Measurements from ENCODE around the gene CREM. TPM values are rescaled to one million over a fixed set of nuclear protein-coding genes. Genes with fewer than 3 reads are reported as not detected.

The CREM gene
- total RNA-seq, 1 experiment from 2014 or later: 38.8 TPM

- no peak for DNase-seq
- Histone ChIP-seq H3K27me3 (ENCODE audit: low read length) (no peaks in the 10 kb centered on the region), H3K4me1 (ENCODE audit: low read length) (peaks cover 5% of the 10 kb centered on the region), H3K9me3 (ENCODE audit: low read length) (no peaks in the 10 kb centered on the region), H3K4me3 (ENCODE audit: low read length) (no peak overlapping the region), H3K9ac (ENCODE audit: low read length) (no peak overlapping the region), H3K79me2 (ENCODE audit: low read length) (peaks cover 18% of the 10 kb centered on the region), H3K9me2 (replicated peaks; ENCODE audit: insufficient read depth, low read length) (no peaks in the 10 kb centered on the region), H2AFZ (ENCODE audit: low read length) (no peak overlapping the region), H4K20me1 (ENCODE audit: insufficient read depth, low read depth, low read length) (no peaks in the 10 kb centered on the region), H3K4me2 (ENCODE audit: low read depth, low read length, poor library complexity, severe bottlenecking) (no peak overlapping the region), H3K27ac (ENCODE audit: low read length) (no peak overlapping the region), H3K36me3 (ENCODE audit: insufficient read depth, low read length) (no peaks in the 10 kb centered on the region)
Measured at GRCh38 chr10:35202050-35202449, 75.4 kb downstream of the CREM start.

- Histone ChIP-seq H3K4me2 (ENCODE audit: low read depth, low read length, poor library complexity, severe bottlenecking) (no peak overlapping the region), H4K20me1 (ENCODE audit: insufficient read depth, low read depth, low read length) (no peaks in the 10 kb centered on the region), H3K27ac (ENCODE audit: low read length) (no peak overlapping the region), H3K4me1 (ENCODE audit: low read length) (peaks cover 6% of the 10 kb centered on the region; the same call in 1 of the 2 replicates), H3K4me3 (ENCODE audit: low read length) (no peak overlapping the region), H3K27me3 (ENCODE audit: low read length) (no peaks in the 10 kb centered on the region), H3K9ac (ENCODE audit: low read length) (no peak overlapping the region), H3K36me3 (ENCODE audit: insufficient read depth, low read length) (no peaks in the 10 kb centered on the region), H2AFZ (ENCODE audit: low read length) (no peak overlapping the region), H3K9me2 (replicated peaks; ENCODE audit: insufficient read depth, low read length) (no peaks in the 10 kb centered on the region), H3K79me2 (ENCODE audit: low read length) (peaks cover 18% of the 10 kb centered on the region), H3K9me3 (ENCODE audit: low read length) (no peaks in the 10 kb centered on the region)
- DNase-seq: no peak
Measured at GRCh38 chr10:35203745-35204144, 77.1 kb downstream of the CREM start.

GRCh38 chr10:35204650-35205319 is 78.1 kb downstream of the CREM start:
- no peaks in the 10 kb centered on the region for H3K9me2 ChIP-seq (replicated peaks; ENCODE audit: insufficient read depth, low read length)
- DNase-seq: no peak
- H3K36me3 ChIP-seq (ENCODE audit: insufficient read depth, low read length): no peaks in the 10 kb centered on the region
- no peak overlapping the region for H2AFZ ChIP-seq (ENCODE audit: low read length)
- H3K4me3 ChIP-seq (ENCODE audit: low read length): no peak overlapping the region
- no peak overlapping the region for H3K9ac ChIP-seq (ENCODE audit: low read length)
- peaks cover 7% of the 10 kb centered on the region; the same call in 1 of the 2 replicates for H3K4me1 ChIP-seq (ENCODE audit: low read length)
- no peaks in the 10 kb centered on the region for H4K20me1 ChIP-seq (ENCODE audit: insufficient read depth, low read depth, low read length)
- no peak overlapping the region for H3K4me2 ChIP-seq (ENCODE audit: low read depth, low read length, poor library complexity, severe bottlenecking)
- H3K27me3 ChIP-seq (ENCODE audit: low read length): no peaks in the 10 kb centered on the region
- H3K9me3 ChIP-seq (ENCODE audit: low read length): no peaks in the 10 kb centered on the region
- no peak overlapping the region for H3K27ac ChIP-seq (ENCODE audit: low read length)
- peaks cover 18% of the 10 kb centered on the region for H3K79me2 ChIP-seq (ENCODE audit: low read length)

GRCh38 chr10:35206274-35206673 is 79.6 kb downstream of the CREM start:
- Histone ChIP-seq H3K79me2 (ENCODE audit: low read length) (peaks cover 12% of the 10 kb centered on the region), H3K9me3 (ENCODE audit: low read length) (no peaks in the 10 kb centered on the region), H4K20me1 (ENCODE audit: insufficient read depth, low read depth, low read length) (no peaks in the 10 kb centered on the region), H3K4me2 (ENCODE audit: low read depth, low read length, poor library complexity, severe bottlenecking) (no peak overlapping the region), H3K27me3 (ENCODE audit: low read length) (no peaks in the 10 kb centered on the region), H3K36me3 (ENCODE audit: insufficient read depth, low read length) (no peaks in the 10 kb centered on the region), H3K27ac (ENCODE audit: low read length) (no peak overlapping the region), H3K4me3 (ENCODE audit: low read length) (no peak overlapping the region), H3K9me2 (replicated peaks; ENCODE audit: insufficient read depth, low read length) (no peaks in the 10 kb centered on the region), H3K4me1 (ENCODE audit: low read length) (peaks cover 7% of the 10 kb centered on the region; the same call in 1 of the 2 replicates), H2AFZ (ENCODE audit: low read length) (no peak overlapping the region), H3K9ac (ENCODE audit: low read length) (no peak overlapping the region)
- DNase-seq: no peak

- Histone ChIP-seq H3K9me3 (ENCODE audit: low read length) (no peaks in the 10 kb centered on the region), H3K4me1 (ENCODE audit: low read length) (peaks cover 3% of the 10 kb centered on the region; the same call in 1 of the 2 replicates), H3K27ac (ENCODE audit: low read length) (no peak overlapping the region), H3K9me2 (replicated peaks; ENCODE audit: insufficient read depth, low read length) (no peaks in the 10 kb centered on the region), H3K36me3 (ENCODE audit: insufficient read depth, low read length) (no peaks in the 10 kb centered on the region), H3K27me3 (ENCODE audit: low read length) (no peaks in the 10 kb centered on the region), H3K79me2 (ENCODE audit: low read length) (peaks cover 7% of the 10 kb centered on the region; the same call in 1 of the 2 replicates), H3K9ac (ENCODE audit: low read length) (no peak overlapping the region), H3K4me2 (ENCODE audit: low read depth, low read length, poor library complexity, severe bottlenecking) (no peak overlapping the region), H3K4me3 (ENCODE audit: low read length) (no peak overlapping the region), H2AFZ (ENCODE audit: low read length) (no peak overlapping the region), H4K20me1 (ENCODE audit: insufficient read depth, low read depth, low read length) (no peaks in the 10 kb centered on the region)
- DNase-seq: no peak
Measured at GRCh38 chr10:35208536-35208935, 81.9 kb downstream of the CREM start.

GRCh38 chr10:35208949-35209613 is 82.4 kb downstream of the CREM start:
- Histone ChIP-seq H2AFZ (ENCODE audit: low read length) (no peak overlapping the region), H3K27ac (ENCODE audit: low read length) (no peak overlapping the region), H3K79me2 (ENCODE audit: low read length) (peaks cover 7% of the 10 kb centered on the region; the same call in 1 of the 2 replicates), H3K4me3 (ENCODE audit: low read length) (no peak overlapping the region), H3K4me2 (ENCODE audit: low read depth, low read length, poor library complexity, severe bottlenecking) (no peak overlapping the region), H3K9me3 (ENCODE audit: low read length) (no peaks in the 10 kb centered on the region), H3K27me3 (ENCODE audit: low read length) (no peaks in the 10 kb centered on the region), H3K9ac (ENCODE audit: low read length) (no peak overlapping the region), H3K36me3 (ENCODE audit: insufficient read depth, low read length) (no peaks in the 10 kb centered on the region), H4K20me1 (ENCODE audit: insufficient read depth, low read depth, low read length) (no peaks in the 10 kb centered on the region), H3K9me2 (replicated peaks; ENCODE audit: insufficient read depth, low read length) (no peaks in the 10 kb centered on the region), H3K4me1 (ENCODE audit: low read length) (peaks cover 3% of the 10 kb centered on the region; the same call in 1 of the 2 replicates)
- DNase-seq: no peak

- no peaks in the 10 kb centered on the region for H4K20me1 ChIP-seq (ENCODE audit: insufficient read depth, low read depth, low read length)
- no peak overlapping the region for H3K4me2 ChIP-seq (ENCODE audit: low read depth, low read length, poor library complexity, severe bottlenecking)
- H3K27ac ChIP-seq (ENCODE audit: low read length): no peak overlapping the region
Measured at GRCh38 chr10:35210961-35211360, 84.3 kb downstream of the CREM start.

GRCh38 chr10:35211390-35211789 is 84.7 kb downstream of the CREM start:
- no peak for DNase-seq
- no peak overlapping the region for H3K4me3 ChIP-seq (ENCODE audit: low read length)
- no peak overlapping the region for H3K4me2 ChIP-seq (ENCODE audit: low read depth, low read length, poor library complexity, severe bottlenecking)
- no peaks in the 10 kb centered on the region for H3K79me2 ChIP-seq (ENCODE audit: low read length)
- peaks cover 3% of the 10 kb centered on the region; the same call in 1 of the 2 replicates for H3K4me1 ChIP-seq (ENCODE audit: low read length)
- H3K36me3 ChIP-seq (ENCODE audit: insufficient read depth, low read length): no peaks in the 10 kb centered on the region
- H3K9ac ChIP-seq (ENCODE audit: low read length): no peak overlapping the region
- H4K20me1 ChIP-seq (ENCODE audit: insufficient read depth, low read depth, low read length): no peaks in the 10 kb centered on the region
- H3K27me3 ChIP-seq (ENCODE audit: low read length): no peaks in the 10 kb centered on the region
- no peaks in the 10 kb centered on the region for H3K9me3 ChIP-seq (ENCODE audit: low read length)
- no peaks in the 10 kb centered on the region for H3K9me2 ChIP-seq (replicated peaks; ENCODE audit: insufficient read depth, low read length)
- H2AFZ ChIP-seq (ENCODE audit: low read length): no peak overlapping the region
- no peak overlapping the region for H3K27ac ChIP-seq (ENCODE audit: low read length)

More at GRCh38 chr10:35210961-35211360, 84.3 kb downstream of the CREM start:
- peaks cover 3% of the 10 kb centered on the region; the same call in 1 of the 2 replicates for H3K4me1 ChIP-seq (ENCODE audit: low read length)
- H3K9me3 ChIP-seq (ENCODE audit: low read length): no peaks in the 10 kb centered on the region
- H2AFZ ChIP-seq (ENCODE audit: low read length): no peak overlapping the region
- H3K9me2 ChIP-seq (replicated peaks; ENCODE audit: insufficient read depth, low read length): no peaks in the 10 kb centered on the region
- no peaks in the 10 kb centered on the region for H3K36me3 ChIP-seq (ENCODE audit: insufficient read depth, low read length)
- no peak overlapping the region for H3K9ac ChIP-seq (ENCODE audit: low read length)
- H3K4me3 ChIP-seq (ENCODE audit: low read length): no peak overlapping the region
- H3K27me3 ChIP-seq (ENCODE audit: low read length): no peaks in the 10 kb centered on the region
- DNase-seq: no peak
- no peaks in the 10 kb centered on the region for H3K79me2 ChIP-seq (ENCODE audit: low read length)

Measured in Karpas-422 (cell line).